Gastrocnemius medialis (tissue), 4 donors: Measurements from ENCODE around the gene FAT3. TPM values are rescaled to one million over a fixed set of nuclear protein-coding genes. Genes with fewer than 3 reads are reported as not detected.

Experiments
- ATAC-seq, 2 donors: fragments of 150-250 bp; one replicate each; pipeline ENCODE4 v1.9.1; 2016
- DNase-seq, 2 donors: peaks; one replicate each; pipeline ENCODE4 v3.0.0-alpha.2; 2019
- H3K27ac ChIP-seq, 4 donors: fragments of 200-600 bp; sonication (generic); 1 replicate in 1 of 4; 2 replicates in 3 of 4; pipeline ENCODE4 v1.5.1; 2016 to 2018; ENCODE audit warnings: mild to moderate bottlenecking in 2 of 4, moderate library complexity in 1 of 4
- H3K27me3 ChIP-seq, 3 donors: fragments of 200-600 bp; sonication (generic) in 2 of 3; 1 replicate in 1 of 3; 2 replicates in 2 of 3; pipeline versions ENCODE4 v1.5.1 to v1.6.0; 2016 to 2019; ENCODE audit warnings: mild to moderate bottlenecking in 1 of 3, moderate library complexity in 1 of 3
- H3K36me3 ChIP-seq, 2 donors: fragments of 200-600 bp; sonication (generic) in 1 of 2; one replicate each; pipeline ENCODE4 v1.5.1; 2017 to 2018
- H3K4me1 ChIP-seq, 2 donors: fragments of 200-600 bp; sonication (generic) in 1 of 2; one replicate each; pipeline ENCODE4 v1.5.1; 2016 to 2017; ENCODE audit warnings: mild to moderate bottlenecking in 2 of 2
- H3K4me3 ChIP-seq, 4 donors: fragments of 200-600 bp; sonication (generic) in 3 of 4; 1 replicate in 1 of 4; 2 replicates in 3 of 4; pipeline ENCODE4 v1.5.1; 2016 to 2019; ENCODE audit warnings: mild to moderate bottlenecking in 2 of 4
- H3K9me3 ChIP-seq, 3 donors: fragments of 200-600 bp; sonication (generic) in 2 of 3; 1 replicate in 1 of 3; 2 replicates in 2 of 3; pipeline ENCODE4 v1.5.1; 2016 to 2019
- POLR2A ChIP-seq, 2 donors: fragments of 450-650 bp; IDR thresholded peaks; one replicate each; pipeline ENCODE4 v1.6.1; 2017; ENCODE audit warnings: antibody characterized with exemption in 2 of 2, mild to moderate bottlenecking in 2 of 2, moderate library complexity in 2 of 2
- in situ Hi-C, 4 donors: fragments of 200-750 bp; cut with MboI; loops; one replicate each; pipeline versions ENCODE4 v1.15.0 to v1.8.0; 2017; ENCODE audit warnings: low sequenced_read_pairs in 4 of 4
- intact Hi-C: fragments of 100-400 bp; cut with DNase I; formaldehyde crosslinking; loops from one replicate; pipeline ENCODE4 v1.15.1; 2023; ENCODE audit warnings: low total_unique reads
- total RNA-seq, 4 donors: library from RNA; depleted of rRNA; stranded (reverse); fragments of >200 nt; gene quantifications; one replicate each; pipeline versions ENCODE4 v1.1.0 to v1.2.3, GENCODE V29; 2016
- TF ChIP-seq, protein P1 (sequence below), 5 experiments: fragments of 450-650 bp in 3 of 5; fragments of 200-600 bp in 2 of 5; sonication (generic) in 2 of 5; IDR thresholded peaks in 4 of 5; conservative IDR thresholded peaks in 1 of 5; 1 replicate in 4 of 5; 2 replicates in 1 of 5; pipeline ENCODE4 v1.5.1; 2016 to 2019; ENCODE audit warnings: antibody characterized with exemption in 5 of 5, mild to moderate bottlenecking in 3 of 5, moderate library complexity in 3 of 5

The FAT3 gene
- total RNA-seq, 4 donors from 2014 or later, result 0.15 to 1.4 (median 0.44) TPM

GRCh38 chr11:92224054-92224406 is 588 bp upstream of the FAT3 start:
- Histone ChIP-seq H3K9me3 (no peaks in the 10 kb centered on the region), H3K36me3 (no peaks in the 10 kb centered on the region), H3K4me1 (peaks cover 6 to 15% of the 10 kb centered on the region in 2 donors), H3K27me3 (peaks cover 50 to 91% (median 66%) of the 10 kb centered on the region in 3 donors), H3K27ac (no peak overlapping the region), H3K4me3 (peak overlapping the region; percentile 53 to 56 (median 54))
- TF ChIP-seq, protein P1, sequence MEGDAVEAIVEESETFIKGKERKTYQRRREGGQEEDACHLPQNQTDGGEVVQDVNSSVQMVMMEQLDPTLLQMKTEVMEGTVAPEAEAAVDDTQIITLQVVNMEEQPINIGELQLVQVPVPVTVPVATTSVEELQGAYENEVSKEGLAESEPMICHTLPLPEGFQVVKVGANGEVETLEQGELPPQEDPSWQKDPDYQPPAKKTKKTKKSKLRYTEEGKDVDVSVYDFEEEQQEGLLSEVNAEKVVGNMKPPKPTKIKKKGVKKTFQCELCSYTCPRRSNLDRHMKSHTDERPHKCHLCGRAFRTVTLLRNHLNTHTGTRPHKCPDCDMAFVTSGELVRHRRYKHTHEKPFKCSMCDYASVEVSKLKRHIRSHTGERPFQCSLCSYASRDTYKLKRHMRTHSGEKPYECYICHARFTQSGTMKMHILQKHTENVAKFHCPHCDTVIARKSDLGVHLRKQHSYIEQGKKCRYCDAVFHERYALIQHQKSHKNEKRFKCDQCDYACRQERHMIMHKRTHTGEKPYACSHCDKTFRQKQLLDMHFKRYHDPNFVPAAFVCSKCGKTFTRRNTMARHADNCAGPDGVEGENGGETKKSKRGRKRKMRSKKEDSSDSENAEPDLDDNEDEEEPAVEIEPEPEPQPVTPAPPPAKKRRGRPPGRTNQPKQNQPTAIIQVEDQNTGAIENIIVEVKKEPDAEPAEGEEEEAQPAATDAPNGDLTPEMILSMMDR (IDR thresholded peaks at IDR 0.05 in 4 of 5, conservative IDR thresholded peaks at IDR 0.05 in 1 of 5), result no peak
- no peak for TF ChIP-seq POLR2A (IDR thresholded peaks at IDR 0.05)
- in situ Hi-C loops (no loop called here), intact Hi-C loops (no loop called here)
- no peak for ATAC-seq
- no peak for DNase-seq

DNA sequence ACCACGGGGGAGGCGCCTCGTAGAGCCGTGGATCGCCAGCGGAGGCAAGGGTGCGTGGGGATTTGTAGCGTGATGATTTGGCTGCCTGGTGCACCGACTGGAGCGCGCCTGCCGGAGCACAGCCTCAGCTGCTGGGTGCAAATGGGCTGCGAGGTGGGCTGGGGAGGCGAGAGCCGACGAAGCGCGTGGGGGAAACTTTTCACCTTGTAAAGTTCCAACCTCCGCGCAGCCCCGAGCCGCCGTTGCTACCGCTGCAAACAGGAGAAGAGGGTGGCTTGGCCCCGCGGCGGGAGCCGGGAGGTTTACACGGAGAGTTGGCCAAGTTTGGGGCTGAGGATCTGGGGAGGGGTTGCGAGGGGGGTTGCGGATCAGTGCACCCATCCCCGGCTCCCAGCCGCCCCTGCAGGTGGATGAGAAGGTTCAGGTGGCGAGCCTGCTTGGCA is 528 bp downstream of the FAT3 start:
- no peaks in the 10 kb centered on the region for H3K9me3 ChIP-seq
- peaks cover 6 to 15% of the 10 kb centered on the region in 2 donors for H3K4me1 ChIP-seq
- TF ChIP-seq, protein P1 (IDR thresholded peaks at IDR 0.05 in 4 of 5, conservative IDR thresholded peaks at IDR 0.05 in 1 of 5), result no peak
- TF ChIP-seq POLR2A (IDR thresholded peaks at IDR 0.05), result no peak
- DNase-seq (no peak), ATAC-seq (peak in 1 of 2 donors; percentile 8)
- H3K4me3 ChIP-seq, result peak overlapping the region; percentile 53 to 56 (median 54)
- H3K27me3 ChIP-seq, result peaks cover 60 to 91% (median 68%) of the 10 kb centered on the region in 3 donors
- intact Hi-C loops, result no loop called here
- H3K36me3 ChIP-seq, result no peaks in the 10 kb centered on the region
- H3K27ac ChIP-seq, result no peak overlapping the region
- in situ Hi-C loops, result no loop called here

- Histone ChIP-seq H3K9me3 (no peaks in the 10 kb centered on the region), H3K36me3 (no peaks in the 10 kb centered on the region), H3K27me3 (peaks cover 63 to 87% (median 66%) of the 10 kb centered on the region in 3 donors), H3K27ac (no peak overlapping the region), H3K4me3 (peak overlapping the region; percentile 53 to 56 (median 54)), H3K4me1 (peaks cover 6 to 15% of the 10 kb centered on the region in 2 donors)
- in situ Hi-C loops (no loop called here), intact Hi-C loops (no loop called here)
- ATAC-seq (no peak), DNase-seq (no peak)
- TF ChIP-seq, protein P1 (IDR thresholded peaks at IDR 0.05 in 4 of 5, conservative IDR thresholded peaks at IDR 0.05 in 1 of 5), result no peak
- no peak for TF ChIP-seq POLR2A (IDR thresholded peaks at IDR 0.05)
Measured at GRCh38 chr11:92225568-92226330, 1.1 kb downstream of the FAT3 start.

DNA sequence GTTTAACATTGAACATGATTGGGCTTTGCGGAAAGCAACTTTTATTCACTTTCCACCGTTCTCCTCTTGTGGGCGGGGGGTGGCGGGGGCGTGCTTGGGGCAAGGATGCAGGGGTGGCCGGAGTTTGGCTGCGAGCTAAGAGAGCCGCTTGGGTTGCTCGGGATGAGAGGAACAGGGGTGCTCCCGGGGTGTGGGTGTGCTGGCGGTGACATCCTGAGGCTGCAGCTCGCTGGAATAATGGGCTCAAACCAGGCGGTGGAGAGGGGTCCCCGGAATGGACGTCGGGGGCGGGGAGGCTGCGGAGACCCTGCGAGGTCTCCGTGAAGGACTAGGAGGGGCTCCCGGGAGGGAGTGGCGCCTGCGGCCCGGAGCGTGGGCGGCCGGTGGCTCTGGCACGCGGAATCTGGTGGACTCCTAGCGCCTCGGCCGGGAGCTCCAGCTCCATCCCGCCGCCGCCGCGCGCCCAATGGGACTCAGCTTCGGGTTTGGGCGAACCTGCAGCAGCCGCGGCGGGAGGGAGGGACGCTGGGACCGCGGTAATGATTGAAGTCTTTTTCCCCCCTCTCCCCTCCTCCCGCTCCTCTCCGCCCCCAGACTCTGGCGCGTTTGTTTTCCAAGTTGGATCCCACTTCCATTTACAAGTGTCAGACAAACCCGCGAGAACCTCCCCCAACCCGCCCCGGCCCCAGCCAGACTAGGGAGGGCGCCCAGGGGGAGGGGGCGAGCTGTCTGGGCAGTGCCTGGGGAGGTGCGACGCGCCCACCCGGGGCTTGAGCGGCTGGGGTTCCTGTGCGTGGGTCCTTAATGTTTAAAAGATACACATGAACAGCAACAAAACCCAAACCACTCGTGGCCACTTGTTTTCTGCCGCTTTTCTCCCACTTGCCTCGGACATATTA is 2.0 kb downstream of the FAT3 start:
- H3K36me3 ChIP-seq, result no peaks in the 10 kb centered on the region
- H3K4me1 ChIP-seq, result peaks cover 6 to 15% of the 10 kb centered on the region in 2 donors
- in situ Hi-C loops, result no loop called here
- H3K27me3 ChIP-seq, result peaks cover 58 to 78% (median 63%) of the 10 kb centered on the region in 3 donors
- no peak overlapping the region for H3K27ac ChIP-seq
- TF ChIP-seq POLR2A (IDR thresholded peaks at IDR 0.05), result no peak
- TF ChIP-seq, protein P1 (IDR thresholded peaks at IDR 0.05 in 4 of 5, conservative IDR thresholded peaks at IDR 0.05 in 1 of 5), result no peak
- DNase-seq (no peak), ATAC-seq (no peak)
- peak overlapping the region; percentile 53 to 56 (median 54) for H3K4me3 ChIP-seq
- H3K9me3 ChIP-seq, result no peaks in the 10 kb centered on the region
- intact Hi-C loops, result no loop called here
